ENCODE measurements around the gene CYBB. TPM values are rescaled to one million over a fixed set of nuclear protein-coding genes. Genes with fewer than 3 reads are reported as not detected.

Gene CYBB
- total RNA-seq, 2 donors from 2014 or later, result 4.4 to 19.7 TPM

GRCh38 chrX:37776987-37777325, 2.9 kb upstream of the CYBB start:
- H3K36me3 ChIP-seq, result no peaks in the 10 kb centered on the region
- no peaks in the 10 kb centered on the region for H3K9me3 ChIP-seq
- TF ChIP-seq CTCF (IDR thresholded peaks at IDR 0.05), result no peak
- H3K4me1 ChIP-seq, result no peaks in the 10 kb centered on the region
- H3K27me3 ChIP-seq, result no peaks in the 10 kb centered on the region
- no peak overlapping the region for H3K27ac ChIP-seq
- no peak for DNase-seq (ENCODE audit: low spot score)
- no peak overlapping the region for H3K4me3 ChIP-seq

- H3K4me1 ChIP-seq, result no peaks in the 10 kb centered on the region
- no peaks in the 10 kb centered on the region for H3K9me3 ChIP-seq
- no peaks in the 10 kb centered on the region for H3K27me3 ChIP-seq
- H3K4me3 ChIP-seq, result no peak overlapping the region
- TF ChIP-seq CTCF (IDR thresholded peaks at IDR 0.05), result no peak
- H3K36me3 ChIP-seq, result no peaks in the 10 kb centered on the region
- DNase-seq (ENCODE audit: low spot score), result no peak
- H3K27ac ChIP-seq, result no peak overlapping the region
Observed at GRCh38 chrX:37781081-37781480, 1.2 kb downstream of the CYBB start.

- H3K27ac ChIP-seq, result no peak overlapping the region
- H3K36me3 ChIP-seq, result no peaks in the 10 kb centered on the region
- H3K27me3 ChIP-seq, result no peaks in the 10 kb centered on the region
- peak overlapping the region in 1 of 2 donors; percentile 3 for H3K4me3 ChIP-seq
- no peak for TF ChIP-seq CTCF (IDR thresholded peaks at IDR 0.05)
- H3K9me3 ChIP-seq, result no peaks in the 10 kb centered on the region
- H3K4me1 ChIP-seq, result no peaks in the 10 kb centered on the region
- no peak for DNase-seq (ENCODE audit: low spot score)
Observed at GRCh38 chrX:37781814-37782213, 2.0 kb downstream of the CYBB start.

GRCh38 chrX:37782359-37782758, 2.5 kb downstream of the CYBB start:
- Histone ChIP-seq H3K27me3 (no peaks in the 10 kb centered on the region), H3K27ac (no peak overlapping the region), H3K4me1 (no peaks in the 10 kb centered on the region), H3K36me3 (no peaks in the 10 kb centered on the region), H3K4me3 (no peak overlapping the region), H3K9me3 (no peaks in the 10 kb centered on the region)
- no peak for TF ChIP-seq CTCF (IDR thresholded peaks at IDR 0.05)
- DNase-seq (ENCODE audit: low spot score), result no peak

GRCh38 chrX:37783305-37783704, 3.4 kb downstream of the CYBB start:
- DNase-seq (ENCODE audit: low spot score), result no peak
- Histone ChIP-seq H3K27me3 (no peaks in the 10 kb centered on the region), H3K9me3 (no peaks in the 10 kb centered on the region), H3K36me3 (no peaks in the 10 kb centered on the region), H3K4me3 (no peak overlapping the region), H3K27ac (no peak overlapping the region), H3K4me1 (no peaks in the 10 kb centered on the region)
- TF ChIP-seq CTCF (IDR thresholded peaks at IDR 0.05), result no peak

GRCh38 chrX:37785569-37785968, 5.7 kb downstream of the CYBB start:
- Histone ChIP-seq H3K27ac (no peak overlapping the region), H3K4me3 (no peak overlapping the region), H3K9me3 (no peaks in the 10 kb centered on the region), H3K4me1 (no peaks in the 10 kb centered on the region), H3K36me3 (no peaks in the 10 kb centered on the region), H3K27me3 (no peaks in the 10 kb centered on the region)
- TF ChIP-seq CTCF (IDR thresholded peaks at IDR 0.05), result no peak
- no peak for DNase-seq (ENCODE audit: low spot score)
